HG02763 (cell line): Measurements from ENCODE around the gene COG3.
"Not testable (repeated sequence)": the region's sequence is repeated elsewhere in the genome, so short reads cannot be mapped to it uniquely, and the experiment has no call there.

ENCODE experiments used
- ATAC-seq: cut with Tn5 transposase; IDR thresholded peaks from one replicate; pipeline ENCODE4 v1.9.1; 2021; ENCODE audit warnings: mild to moderate bottlenecking, moderate library complexity; ENCODE audit not compliant: unreplicated experiment

COG3 gene, protein sequence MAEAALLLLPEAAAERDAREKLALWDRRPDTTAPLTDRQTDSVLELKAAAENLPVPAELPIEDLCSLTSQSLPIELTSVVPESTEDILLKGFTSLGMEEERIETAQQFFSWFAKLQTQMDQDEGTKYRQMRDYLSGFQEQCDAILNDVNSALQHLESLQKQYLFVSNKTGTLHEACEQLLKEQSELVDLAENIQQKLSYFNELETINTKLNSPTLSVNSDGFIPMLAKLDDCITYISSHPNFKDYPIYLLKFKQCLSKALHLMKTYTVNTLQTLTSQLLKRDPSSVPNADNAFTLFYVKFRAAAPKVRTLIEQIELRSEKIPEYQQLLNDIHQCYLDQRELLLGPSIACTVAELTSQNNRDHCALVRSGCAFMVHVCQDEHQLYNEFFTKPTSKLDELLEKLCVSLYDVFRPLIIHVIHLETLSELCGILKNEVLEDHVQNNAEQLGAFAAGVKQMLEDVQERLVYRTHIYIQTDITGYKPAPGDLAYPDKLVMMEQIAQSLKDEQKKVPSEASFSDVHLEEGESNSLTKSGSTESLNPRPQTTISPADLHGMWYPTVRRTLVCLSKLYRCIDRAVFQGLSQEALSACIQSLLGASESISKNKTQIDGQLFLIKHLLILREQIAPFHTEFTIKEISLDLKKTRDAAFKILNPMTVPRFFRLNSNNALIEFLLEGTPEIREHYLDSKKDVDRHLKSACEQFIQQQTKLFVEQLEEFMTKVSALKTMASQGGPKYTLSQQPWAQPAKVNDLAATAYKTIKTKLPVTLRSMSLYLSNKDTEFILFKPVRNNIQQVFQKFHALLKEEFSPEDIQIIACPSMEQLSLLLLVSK

DNA sequence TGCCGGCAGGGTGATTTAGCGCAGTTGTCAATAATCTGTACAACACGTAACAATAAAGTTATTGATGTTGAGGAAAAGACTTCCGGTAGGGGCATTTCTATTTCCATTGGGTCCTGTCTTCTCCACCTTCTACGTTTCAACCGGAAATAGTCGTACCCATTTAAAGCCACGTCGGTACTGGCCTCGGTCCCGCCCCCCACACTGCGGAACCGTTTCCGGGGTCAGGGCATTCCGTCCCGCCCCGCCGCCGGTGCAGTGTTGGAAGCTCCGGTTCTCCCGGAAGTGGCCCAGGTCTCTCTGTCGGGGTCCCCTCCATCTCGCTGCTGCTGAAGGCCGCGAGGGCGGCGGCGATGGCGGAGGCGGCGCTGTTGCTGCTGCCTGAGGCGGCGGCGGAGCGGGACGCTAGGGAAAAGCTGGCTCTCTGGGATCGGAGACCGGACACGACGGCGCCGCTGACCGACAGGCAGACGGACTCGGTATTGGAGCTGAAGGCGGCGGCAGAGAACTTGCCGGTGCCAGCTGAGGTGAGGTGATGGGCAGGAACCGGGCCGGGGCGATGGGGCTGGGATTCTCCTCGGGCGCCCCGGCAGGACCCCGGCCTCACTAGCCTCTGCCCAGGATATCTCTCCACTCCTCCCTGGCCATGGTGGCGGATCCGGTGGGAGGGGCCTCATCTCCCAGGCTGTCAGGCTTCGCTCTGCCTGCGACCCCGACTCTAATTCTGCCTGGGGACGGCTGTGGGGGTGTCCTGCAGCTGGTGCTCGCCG lies at the start of gene COG3:
COG3 (plus strand) TSS at position 253 of the 767 bp plus-strand sequence; CDS start at position 351, 98 bp downstream.
- ATAC-seq = peak; percentile 96

DNA sequence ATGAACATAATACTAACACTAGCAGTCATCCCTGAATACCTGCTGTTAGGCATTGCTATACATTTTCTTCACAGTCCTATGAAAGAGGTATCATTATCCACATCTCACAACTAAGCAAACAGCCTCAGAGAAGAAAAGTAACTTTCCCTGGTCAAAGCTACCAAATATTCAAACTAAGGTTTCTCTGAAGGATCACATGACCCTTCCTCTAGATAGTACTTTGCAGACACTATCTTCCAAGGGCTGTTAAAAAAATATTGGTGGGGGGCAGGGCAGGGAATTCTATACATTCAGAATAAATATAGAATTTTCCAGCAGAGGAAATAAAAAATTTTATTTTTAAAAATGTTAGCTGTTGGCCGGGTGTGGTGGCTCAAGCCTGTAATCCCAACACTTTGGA lies 49.6 kb upstream of the COG3 start:
- ATAC-seq = no peak

DNA sequence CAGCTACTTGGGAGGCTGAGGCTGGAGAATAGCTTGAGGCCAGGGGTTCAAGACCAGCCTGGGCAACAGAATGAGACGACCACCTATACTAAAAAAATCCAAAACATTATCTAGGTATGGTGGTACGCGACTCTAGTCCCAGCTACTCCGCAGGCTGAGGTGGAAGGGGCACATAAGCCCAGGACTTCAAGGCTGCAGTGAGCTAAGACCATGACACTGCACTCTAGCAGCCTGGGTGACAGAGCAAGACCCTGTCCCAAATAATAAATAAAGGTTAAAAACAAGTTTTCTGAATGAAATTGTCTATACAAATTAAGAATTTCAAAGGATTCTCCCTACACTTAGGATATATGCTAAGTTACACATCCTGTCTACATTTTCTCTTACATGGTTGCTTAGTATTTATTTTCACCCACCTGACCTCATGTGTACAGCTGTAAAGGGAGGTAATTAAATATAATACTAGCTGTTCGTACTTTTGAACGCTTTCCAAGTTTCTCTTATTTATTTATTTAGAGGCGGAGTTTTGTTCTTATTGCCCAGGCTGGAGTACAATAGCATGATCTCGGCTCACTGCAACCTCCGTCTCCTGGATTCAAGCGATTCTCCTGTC lies 48.1 kb upstream of the COG3 start:
- ATAC-seq = no peak

DNA sequence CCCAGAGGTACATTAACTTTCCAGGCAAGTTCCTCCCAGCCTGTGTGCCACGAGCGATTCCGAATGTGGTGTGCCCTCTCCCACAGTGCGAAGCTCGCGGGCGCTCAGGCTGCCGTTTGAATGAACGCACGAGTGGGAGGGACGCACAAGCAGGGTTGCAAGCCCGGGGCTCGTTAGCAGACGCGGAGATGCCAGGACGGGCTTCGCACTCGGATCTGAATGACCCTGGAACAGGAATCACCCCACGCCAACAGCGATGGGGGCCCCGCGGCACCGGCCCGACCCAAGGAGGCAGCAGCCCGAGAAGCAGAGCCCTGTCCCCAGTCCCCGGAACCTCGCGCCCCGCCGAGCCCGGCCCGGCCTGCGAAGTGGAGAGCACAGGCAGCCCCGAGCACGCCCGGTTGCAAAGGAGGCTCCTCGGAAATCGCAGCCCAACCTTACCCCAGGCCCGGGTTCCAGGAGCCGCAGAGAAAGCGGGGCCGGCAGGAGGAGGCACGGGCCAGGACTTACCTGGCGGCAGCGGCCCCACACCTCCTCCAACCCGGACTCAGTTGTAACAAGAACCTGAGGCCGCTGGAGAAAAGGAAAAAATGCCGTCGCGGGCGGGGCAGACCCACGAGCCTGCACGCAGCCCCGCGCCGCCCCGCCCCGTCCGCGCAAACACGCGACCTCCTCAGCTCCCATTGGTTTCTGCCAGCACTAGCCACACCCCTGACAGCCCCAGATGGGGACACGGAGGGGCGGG lies 46.8 kb upstream of the COG3 start, which contains the start of gene SLC25A30:
SLC25A30 (minus strand) TSS at position 584 of the 745 bp plus-strand sequence. CDS start 6,948 bp downstream, outside the sequence.
- peak; percentile 93 for ATAC-seq

DNA sequence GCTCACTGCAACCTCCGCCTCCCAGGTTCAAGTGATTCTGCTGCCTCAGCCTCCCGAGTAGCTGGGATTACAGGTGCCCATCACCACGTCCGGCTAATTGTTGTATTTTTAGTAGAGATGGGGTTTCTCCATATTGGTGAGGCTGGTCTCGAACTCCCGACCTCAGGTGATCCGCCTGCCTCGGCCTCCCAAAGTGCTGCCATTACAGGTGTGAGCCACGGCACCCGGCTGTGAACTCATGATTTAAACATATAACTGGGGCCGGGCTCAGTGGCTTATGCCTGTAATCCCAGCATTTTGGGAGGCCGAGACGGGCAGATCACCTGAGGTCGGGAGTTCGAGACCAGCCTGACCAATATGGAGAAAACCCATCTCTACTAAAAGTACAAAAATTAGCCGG lies 45.4 kb upstream of the COG3 start:
- not testable (repeated sequence) for ATAC-seq

DNA sequence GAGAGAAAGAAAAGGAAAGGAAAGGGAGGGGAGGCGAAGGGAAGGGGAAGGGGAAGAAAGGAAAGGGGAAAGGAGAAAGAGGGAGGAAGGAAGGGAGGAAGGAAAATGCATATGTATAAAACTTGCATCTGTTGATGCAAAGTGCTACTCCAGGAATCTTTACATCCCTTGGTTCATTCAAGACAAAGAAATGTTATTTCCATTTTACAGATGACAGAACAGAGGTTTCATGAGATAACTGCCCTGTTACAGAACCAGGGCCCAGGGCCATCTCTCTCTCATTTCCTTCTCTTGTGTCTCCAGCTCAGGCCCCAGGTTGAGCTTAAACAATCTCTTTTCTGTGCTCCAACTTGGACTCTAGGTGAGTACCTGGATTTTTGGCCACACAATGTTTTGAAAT lies 44.8 kb upstream of the COG3 start:
- ATAC-seq = no peak

DNA sequence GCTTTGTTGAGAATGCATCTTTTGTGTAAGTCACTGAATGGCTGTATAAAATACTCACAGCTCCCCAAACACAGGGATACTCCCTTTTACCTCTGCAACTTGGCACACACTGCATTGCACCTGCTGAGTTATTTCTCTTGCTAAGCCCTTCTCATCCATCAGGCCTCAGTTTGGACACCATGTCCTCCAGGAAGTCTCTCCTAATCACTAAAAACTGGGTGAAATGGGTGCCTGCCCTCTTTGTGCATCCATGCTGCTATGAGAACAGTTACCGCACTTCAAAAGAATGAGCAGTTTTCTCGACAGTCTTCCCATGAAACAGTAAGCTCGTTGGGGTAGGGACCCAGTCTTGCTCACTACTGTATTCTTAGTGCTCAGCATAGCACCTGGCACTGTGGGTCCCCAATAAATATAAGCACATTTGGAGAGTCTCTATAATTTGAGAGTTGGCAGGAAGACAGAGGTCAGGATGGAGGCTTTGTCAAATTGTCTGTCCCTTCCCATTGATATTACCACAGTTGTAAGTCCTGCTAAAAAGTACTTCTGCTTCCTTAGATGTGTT lies 41.9 kb upstream of the COG3 start:
- ATAC-seq = no peak

DNA sequence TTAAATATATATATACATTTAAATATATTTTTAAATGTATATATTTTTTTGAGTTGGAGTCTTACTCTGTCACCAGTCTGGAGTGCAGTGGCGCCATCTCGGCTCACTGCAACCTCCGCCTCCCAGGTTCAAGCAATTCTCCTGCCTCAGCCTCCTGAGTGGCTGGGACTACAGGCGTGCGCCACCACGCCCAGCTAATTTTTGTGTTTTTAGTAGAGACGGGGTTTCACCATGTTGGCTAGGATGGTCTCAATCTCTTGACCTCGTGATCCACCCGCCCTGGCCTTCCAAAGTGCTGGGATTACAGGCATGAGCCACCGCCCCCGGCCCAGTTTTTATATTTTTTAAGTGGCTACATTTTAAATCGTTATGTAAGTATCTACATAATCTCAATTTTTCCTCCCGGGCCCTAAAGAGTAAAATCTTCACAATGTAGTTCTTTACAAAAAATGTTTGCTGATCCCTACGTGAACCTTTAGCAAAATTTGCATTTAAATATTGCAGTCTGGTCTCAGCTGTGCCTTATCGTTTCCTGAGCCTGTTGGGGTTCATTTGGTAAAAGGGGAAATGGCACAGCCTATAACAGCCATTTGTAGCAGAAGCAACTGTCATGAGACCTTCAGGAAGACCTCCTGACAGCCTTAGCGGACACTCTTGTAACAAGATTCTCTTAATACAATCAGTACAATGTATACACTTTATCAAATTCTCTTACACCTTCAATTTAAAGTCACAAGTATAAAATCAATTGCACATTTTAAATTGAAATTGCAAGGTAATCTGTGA lies 38.5 kb upstream of the COG3 start:
- not testable (repeated sequence) for ATAC-seq

DNA sequence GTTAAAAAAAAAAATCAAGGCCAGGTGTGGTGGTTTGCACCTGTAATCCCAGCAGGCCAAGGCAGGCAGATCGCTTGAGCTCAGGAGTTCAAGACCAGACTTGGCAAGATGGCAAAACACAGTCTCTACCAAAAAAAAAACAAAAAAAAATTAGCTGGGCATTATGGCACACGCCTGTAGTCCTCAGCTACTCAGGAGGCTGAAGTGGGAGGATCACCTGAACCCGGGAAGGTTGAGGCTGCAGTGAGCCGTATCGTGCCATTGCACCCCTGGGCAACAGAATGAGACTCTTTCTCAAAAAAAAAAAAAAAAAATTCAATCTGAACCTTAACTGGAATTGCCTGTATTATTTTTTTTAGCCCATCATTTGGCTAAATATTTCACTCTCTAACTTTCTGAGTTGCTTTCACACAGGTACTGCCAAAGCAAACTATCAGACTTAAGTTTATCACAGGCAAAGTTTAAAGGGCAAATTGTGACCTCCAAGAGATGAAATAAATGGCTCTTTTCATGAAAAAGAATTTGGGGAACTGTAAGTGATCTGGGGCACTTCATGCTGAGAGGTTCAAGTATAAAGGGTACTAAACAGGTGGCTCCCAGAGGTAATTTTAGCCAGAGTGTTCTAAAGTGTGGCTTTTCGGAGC lies 31.9 kb upstream of the COG3 start:
- ATAC-seq = no peak

DNA sequence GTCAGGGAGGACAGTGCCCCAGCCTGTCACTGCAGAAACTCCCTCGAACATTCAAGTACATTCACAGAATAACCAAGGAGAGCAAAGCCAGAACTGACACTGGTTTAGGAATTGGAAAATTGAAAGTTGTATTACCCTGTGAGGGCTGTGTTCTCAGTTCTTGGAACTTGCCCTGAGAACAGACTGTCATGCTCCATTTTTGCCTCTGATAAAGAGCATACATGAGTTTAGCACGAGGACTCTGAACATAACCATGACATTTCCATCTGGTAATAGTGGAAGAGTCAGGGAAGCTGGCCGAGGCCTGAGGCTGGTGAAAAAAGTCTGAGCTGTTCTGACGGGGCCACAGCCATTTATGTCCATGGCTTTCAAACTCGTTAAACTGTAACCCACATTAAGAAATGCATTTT lies 31.4 kb upstream of the COG3 start:
- ATAC-seq = no peak

DNA sequence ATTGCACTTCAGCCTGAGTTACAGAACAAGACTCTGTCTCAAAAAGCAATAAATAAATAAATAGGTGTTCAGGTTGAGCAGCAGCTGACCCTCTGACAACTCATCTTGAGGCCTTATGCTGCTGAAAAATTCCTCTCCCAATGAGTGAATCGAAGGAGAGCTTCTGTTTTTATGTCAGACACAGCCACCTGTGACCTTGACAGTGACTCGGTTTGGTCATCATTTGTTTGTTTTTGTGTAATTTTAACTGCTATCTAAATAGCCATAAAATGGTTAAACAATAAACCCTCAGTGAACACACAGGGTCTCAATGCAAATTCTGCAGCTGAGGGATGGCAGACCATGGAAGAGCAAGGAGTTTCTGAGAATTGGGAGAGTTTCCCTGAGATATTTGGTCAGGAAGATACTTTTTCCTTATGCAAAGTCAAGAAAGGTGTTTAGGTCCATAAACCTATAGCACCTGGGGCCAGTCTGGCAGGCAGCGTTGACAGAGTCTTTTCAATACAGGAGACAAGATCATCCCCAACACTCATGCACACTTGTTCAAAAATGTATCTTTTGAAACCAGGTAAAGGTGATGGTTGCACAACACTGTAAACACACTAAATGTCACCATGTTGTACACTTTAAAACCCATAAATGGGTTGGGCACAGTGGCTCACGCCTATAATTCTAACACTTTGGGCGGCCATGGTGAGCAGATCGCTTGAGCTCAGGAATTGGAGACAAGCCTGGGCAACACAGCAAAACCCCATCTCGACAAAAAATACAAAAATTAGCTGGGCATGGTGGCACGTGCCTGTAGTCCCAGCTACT lies 30.0 kb upstream of the COG3 start:
- ATAC-seq = no peak

DNA sequence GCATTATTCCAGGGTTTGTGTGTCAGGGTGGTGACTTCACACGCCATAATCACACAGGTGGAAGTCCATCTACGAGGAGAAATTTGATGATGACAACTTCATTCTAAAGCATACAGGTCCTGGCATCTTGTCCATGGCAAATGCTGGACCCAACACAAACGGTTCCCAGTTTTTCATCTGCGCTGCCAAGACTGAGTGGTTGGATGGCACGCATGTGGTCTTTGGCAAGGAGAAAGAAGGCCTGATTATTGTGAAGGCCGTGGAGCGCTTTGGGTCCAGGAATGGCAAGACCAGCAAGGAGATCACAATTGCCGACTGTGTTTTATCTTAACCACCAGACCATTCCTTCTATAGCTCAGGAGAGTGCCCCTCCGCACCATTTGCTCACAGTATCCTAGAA lies 28.4 kb upstream of the COG3 start:
- no peak for ATAC-seq

DNA sequence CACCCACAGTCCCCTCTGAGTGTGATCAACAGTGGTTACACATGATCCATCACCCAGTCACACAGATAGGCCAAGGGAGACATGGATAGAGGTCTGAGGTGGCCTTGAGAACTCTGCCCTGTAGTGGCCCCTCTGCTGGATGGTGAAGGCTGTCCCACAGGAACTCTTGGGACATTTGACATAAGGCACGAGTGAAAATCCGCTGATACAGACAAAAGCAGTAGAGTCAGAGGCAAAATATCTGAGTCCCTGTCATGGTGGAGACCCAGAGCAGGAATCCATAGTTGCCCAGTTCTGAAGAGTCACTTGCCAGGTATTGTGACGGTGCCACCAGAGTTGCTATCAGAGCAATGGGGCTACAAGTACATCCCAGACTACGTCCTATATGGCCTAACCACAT lies 27.8 kb upstream of the COG3 start:
- ATAC-seq = no peak

DNA sequence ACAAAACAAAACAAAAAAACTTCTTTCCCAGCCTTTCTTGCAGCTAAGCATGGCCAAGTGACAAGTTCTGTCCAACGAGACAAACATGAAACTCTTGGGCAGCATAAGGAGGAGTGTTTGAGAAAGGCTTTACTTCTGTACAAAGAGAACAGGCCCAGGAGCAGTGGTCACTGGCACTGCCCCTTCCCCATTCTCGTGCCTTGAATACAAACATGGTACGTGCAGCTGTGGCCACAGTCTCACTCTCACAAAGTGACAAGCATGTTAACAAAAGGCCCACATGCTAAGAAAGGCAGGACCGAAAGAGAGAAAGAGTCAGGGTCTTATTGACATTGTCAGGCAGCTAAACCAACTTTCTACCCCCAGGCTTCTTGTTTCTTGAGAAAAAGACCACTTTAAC lies 26.8 kb upstream of the COG3 start:
- no peak for ATAC-seq

DNA sequence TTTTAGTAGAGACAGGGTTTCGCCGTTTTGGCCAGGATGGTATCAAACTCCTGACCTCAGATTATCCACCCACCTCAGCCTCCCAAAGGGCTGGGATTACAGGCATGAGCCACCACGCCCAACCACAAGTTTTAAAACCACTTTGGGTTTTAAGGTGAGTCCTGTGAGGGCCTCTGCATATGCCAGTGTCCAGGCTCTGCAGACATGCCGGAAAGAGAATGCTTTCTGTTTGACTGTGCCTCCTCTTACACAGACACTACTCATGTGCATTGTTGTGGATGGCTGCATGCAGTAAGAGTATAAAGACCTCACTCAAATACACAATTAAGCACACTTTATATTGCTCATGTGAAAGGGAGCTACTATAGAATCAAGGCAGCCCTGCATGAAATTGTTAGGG lies 25.7 kb upstream of the COG3 start:
- no peak for ATAC-seq

DNA sequence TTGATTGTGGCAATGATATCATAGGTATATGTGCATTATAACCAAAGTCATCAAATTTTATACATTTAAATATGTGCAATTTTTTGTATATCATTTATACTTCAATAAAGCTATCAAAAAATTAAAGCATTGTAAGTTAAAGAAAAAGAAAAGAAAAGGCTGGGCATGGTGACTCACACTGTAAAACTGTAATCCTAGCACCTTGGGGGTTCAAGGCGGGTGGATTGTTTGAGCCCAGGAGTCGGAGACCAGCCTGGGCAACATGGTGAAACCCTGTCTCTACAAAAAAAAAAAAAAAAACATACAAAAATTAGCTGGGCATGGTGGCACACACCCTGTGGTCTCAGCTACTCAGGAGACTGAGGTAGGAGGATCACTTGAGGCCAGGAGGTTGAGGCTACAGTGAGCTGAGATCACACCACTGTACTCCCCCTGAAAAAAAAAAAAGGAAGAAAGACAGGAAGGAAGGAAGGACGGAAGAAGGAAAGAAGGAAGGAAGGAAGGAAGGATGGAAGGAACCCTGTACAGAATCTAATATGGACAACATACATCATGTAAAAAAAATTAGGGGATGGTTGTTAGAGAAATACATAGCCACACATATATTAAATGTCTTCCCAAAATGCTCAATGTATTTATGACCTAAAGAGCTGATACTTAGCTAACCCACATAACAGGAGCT lies 24.8 kb upstream of the COG3 start:
- no peak for ATAC-seq

DNA sequence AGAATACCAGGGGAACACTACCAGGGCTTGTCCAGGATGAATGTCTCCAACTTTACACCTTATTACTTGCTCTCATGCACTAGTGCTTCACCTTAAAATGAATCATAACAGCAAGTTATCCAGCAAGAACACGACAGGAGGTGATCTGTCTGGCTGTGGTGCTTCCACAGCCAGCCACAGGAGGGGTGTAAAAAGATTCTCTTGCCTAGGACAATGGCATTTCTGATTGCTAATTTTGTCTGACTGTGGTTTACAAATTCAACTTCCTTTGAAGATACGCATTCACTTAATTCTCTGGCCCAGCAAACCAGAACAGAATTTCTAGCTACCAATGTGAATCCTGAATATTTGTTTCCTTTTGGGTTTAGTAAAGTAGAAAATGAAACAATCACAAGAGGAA lies 23.1 kb upstream of the COG3 start:
- no peak for ATAC-seq
